Right atrium auricular region (tissue), 2 donors: ENCODE results near the gene RAE1. TPM values are rescaled to one million over a fixed set of nuclear protein-coding genes. Genes with fewer than 3 reads are reported as not detected.

Source experiments
- DNase-seq: peaks from one replicate; pipeline ENCODE4 v3.0.0-alpha.2; 2019; ENCODE audit warnings: low spot score
- H3K27ac ChIP-seq, 2 donors: fragments of 200-600 bp; sonication (generic); 1 replicate in 1 of 2; 2 replicates in 1 of 2; pipeline ENCODE4 v1.5.1; 2016 to 2019
- H3K27me3 ChIP-seq, 2 donors: fragments of 200-600 bp; sonication (generic); one replicate each; pipeline versions ENCODE4 v1.5.1 to v1.6.0; 2017 to 2019
- H3K36me3 ChIP-seq: fragments of 200-600 bp; sonication (generic); one replicate; pipeline ENCODE4 v1.5.1; 2016
- H3K4me1 ChIP-seq, 2 donors: fragments of 200-600 bp; sonication (generic); one replicate each; pipeline versions ENCODE4 v1.5.1 to v1.6.0; 2017 to 2019
- H3K4me3 ChIP-seq, 2 donors: fragments of 200-600 bp; sonication (generic); 1 replicate in 1 of 2; 2 replicates in 1 of 2; pipeline ENCODE4 v1.5.1; 2017 to 2019; ENCODE audit warnings: mild to moderate bottlenecking in 1 of 2, moderate library complexity in 1 of 2
- H3K9me3 ChIP-seq, 2 donors: fragments of 200-600 bp; sonication (generic); one replicate each; pipeline ENCODE4 v1.5.1; 2019
- CTCF ChIP-seq, 2 donors: fragments of 200-600 bp; sonication (generic); IDR thresholded peaks; one replicate each; pipeline ENCODE4 v1.5.1; 2019; ENCODE audit warnings: antibody characterized with exemption in 2 of 2
- total RNA-seq, 2 donors: library from RNA; depleted of rRNA; stranded (reverse); fragments of >200 nt; gene quantifications; one replicate each; pipeline ENCODE4 v1.1.0, GENCODE V29; 2016

RAE1 gene
- total RNA-seq, 2 donors from 2014 or later = 11.6 to 11.8 TPM

GRCh38 chr20:57374931-57375651, 24.0 kb downstream of the RAE1 start:
- DNase-seq = no peak
- TF ChIP-seq CTCF (IDR thresholded peaks at IDR 0.05) = no peak
- H3K9me3 ChIP-seq = no peaks in the 10 kb centered on the region
- peaks cover 89% of the 10 kb centered on the region for H3K36me3 ChIP-seq
- H3K27ac ChIP-seq = peak overlapping the region; percentile 26 to 38
- H3K4me1 ChIP-seq = peaks cover 0 to 9% of the 10 kb centered on the region in 2 donors
- H3K4me3 ChIP-seq = no peak overlapping the region
- no peaks in the 10 kb centered on the region for H3K27me3 ChIP-seq

GRCh38 chr20:57375652-57376230, 24.7 kb downstream of the RAE1 start:
- Histone ChIP-seq H3K4me1 (peaks cover 0 to 9% of the 10 kb centered on the region in 2 donors), H3K27me3 (no peaks in the 10 kb centered on the region), H3K9me3 (no peaks in the 10 kb centered on the region), H3K27ac (peak overlapping the region; percentile 26 to 38), H3K36me3 (peaks cover 83% of the 10 kb centered on the region), H3K4me3 (no peak overlapping the region)
- TF ChIP-seq CTCF (IDR thresholded peaks at IDR 0.05) = no peak
- DNase-seq = no peak

GRCh38 chr20:57377350-57377749, 26.3 kb downstream of the RAE1 start:
- DNase-seq = no peak
- H3K27me3 ChIP-seq = no peaks in the 10 kb centered on the region
- H3K36me3 ChIP-seq = peaks cover 68% of the 10 kb centered on the region
- H3K9me3 ChIP-seq = no peaks in the 10 kb centered on the region
- H3K27ac ChIP-seq = no peak overlapping the region
- no peak for TF ChIP-seq CTCF (IDR thresholded peaks at IDR 0.05)
- peaks cover 0 to 9% of the 10 kb centered on the region in 2 donors for H3K4me1 ChIP-seq
- H3K4me3 ChIP-seq = no peak overlapping the region

- Histone ChIP-seq H3K9me3 (no peaks in the 10 kb centered on the region), H3K4me3 (no peak overlapping the region), H3K27ac (no peak overlapping the region), H3K36me3 (peaks cover 60% of the 10 kb centered on the region), H3K27me3 (no peaks in the 10 kb centered on the region), H3K4me1 (peaks cover 0 to 9% of the 10 kb centered on the region in 2 donors)
- no peak for TF ChIP-seq CTCF (IDR thresholded peaks at IDR 0.05)
- DNase-seq = no peak
Observed at GRCh38 chr20:57378107-57378506, 27.1 kb downstream of the RAE1 start.

- Histone ChIP-seq H3K27ac (no peak overlapping the region), H3K9me3 (no peaks in the 10 kb centered on the region), H3K27me3 (no peaks in the 10 kb centered on the region), H3K4me3 (no peak overlapping the region), H3K4me1 (peaks cover 0 to 9% of the 10 kb centered on the region in 2 donors), H3K36me3 (peaks cover 54% of the 10 kb centered on the region)
- no peak for DNase-seq
- no peak for TF ChIP-seq CTCF (IDR thresholded peaks at IDR 0.05)
Observed at GRCh38 chr20:57378646-57379262, 27.7 kb downstream of the RAE1 start.
